HG03469 (cell line): ENCODE data around the gene SLC38A10.

Experiments used
- ATAC-seq: cut with Tn5 transposase; IDR thresholded peaks from one replicate; pipeline ENCODE4 v1.9.1; 2021; ENCODE audit warnings: mild to moderate bottlenecking, moderate library complexity, moderate number of reproducible peaks; ENCODE audit not compliant: unreplicated experiment

Gene SLC38A10

DNA sequence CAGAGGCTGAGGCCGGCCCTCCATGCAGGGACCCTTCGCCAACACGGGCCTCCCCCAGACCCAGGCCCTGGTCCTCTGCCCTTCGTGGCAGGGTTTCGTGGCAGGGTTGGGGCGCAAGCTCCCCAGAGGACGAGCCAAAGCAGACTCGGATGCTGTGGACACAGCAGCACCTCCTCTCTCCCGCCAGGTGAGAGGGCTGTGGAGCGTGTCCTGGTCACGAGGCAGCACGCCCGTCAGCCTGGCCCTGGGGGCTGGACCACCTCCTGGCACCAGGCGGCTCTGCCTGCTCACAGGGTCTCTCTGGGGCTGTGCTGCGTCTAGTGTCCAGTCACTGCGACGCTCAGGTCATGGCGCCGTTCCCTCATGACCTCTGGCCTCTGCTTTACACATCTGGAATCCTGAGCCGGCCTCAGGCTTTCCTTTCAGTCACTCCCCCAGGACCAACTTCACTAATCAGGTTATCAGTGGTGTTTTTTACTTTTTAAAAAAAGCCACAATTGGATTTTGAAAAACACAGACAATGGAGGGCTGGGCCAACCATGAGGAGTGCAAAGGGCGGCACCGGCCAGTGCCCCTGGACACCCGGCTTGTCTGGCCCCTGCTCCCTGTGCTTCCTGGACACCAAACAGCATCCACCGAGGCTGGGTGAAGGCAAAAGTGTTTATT lies 50.6 kb downstream of the SLC38A10 start:
- no peak for ATAC-seq

DNA sequence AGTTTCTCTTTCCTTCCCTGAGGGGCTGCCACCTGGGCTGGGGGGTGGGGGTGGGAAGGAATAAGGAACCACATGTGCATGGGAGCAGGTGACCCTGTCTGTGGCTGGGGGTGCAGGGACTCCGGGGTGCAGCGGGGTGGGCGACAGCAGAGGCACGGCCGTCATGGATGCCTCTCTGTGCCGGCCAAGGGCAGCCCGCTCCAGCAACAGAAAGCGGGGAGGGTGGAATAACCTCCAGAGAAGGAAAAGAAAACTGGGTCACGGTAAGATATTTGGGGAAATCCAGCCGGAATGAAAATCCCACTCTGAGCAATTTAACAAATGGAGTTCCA lies 51.8 kb downstream of the SLC38A10 start:
- ATAC-seq: no peak

DNA sequence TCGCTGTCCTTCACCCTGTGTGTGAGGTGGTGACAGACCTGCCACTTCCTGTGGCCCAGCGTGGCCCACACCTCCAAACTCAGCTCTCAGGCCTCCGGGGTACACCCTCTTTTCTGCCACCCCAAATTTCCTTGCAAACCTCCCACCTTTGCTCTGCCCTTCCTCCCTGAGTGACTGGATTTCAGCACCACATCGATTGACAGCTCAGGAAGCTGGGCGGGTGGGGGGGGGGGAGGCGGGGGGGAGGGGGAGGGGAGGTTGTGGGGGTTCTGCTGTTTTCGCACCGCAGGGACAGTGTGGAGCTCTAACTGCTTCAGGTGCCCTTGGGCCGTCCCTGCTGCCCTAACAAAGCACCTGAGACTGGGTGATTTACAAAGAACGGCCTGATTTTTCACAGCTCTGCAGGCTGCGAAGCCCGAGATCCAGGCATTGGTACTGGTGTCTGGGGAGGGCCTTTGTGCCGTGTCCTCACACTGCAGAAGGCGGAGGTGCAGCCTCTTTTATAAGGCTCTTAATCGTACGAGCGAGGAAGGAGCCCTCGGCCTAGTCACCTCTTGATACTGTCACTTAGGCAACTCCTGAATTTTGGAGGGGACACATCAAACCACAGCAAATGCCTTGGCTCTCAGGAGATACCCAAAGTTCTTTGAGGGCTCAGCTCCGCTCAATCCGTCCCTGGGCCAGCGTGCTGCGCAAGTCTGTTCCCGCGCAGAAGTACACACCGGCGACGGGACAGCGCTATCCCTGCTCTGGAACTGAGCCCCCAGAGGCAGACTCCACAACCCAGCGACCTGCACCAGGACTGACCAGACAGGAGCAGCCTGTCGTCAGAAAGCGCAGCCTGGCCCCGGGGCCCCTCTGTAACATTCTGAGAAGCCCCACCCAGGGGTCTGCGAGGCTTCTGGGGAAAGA lies 52.4 kb downstream of the SLC38A10 start:
- no peak for ATAC-seq

DNA sequence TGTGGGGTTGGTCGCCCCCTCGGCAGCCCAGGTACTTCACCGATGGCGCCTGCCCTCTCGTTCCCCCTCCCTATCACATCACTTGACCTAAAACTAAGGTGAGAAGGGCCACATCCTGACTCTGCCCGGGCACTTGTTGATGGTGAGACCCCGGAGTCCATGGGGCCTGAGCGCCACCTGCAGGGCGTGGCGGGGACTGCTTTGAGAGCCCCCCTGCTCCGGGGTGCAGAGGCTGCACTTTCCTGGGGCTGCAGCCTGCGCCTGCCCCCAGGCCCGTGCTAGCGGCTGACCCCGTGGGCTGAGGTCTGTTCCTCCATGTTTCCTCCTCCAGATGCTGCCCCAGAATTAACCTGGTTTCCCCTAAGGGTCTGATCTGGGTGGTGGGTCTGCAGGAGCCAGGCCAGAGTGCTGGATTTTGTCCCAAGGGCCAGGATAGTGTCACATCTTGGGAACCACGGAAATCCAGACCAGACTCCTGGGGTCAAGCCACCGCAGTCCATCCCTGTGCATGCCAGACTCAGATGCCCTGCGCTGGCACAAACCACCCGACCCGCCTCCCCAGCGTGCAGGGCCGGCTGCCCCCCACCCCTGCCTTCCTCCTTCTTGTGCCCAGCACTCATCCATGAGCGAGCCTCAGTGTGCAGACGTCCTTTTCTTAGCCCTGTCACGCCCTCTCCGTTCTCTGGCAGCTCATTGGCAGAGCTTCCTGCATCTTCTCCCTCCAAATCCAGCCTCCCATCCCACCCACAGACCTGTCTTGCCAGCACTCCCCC lies 53.3 kb downstream of the SLC38A10 start:
- ATAC-seq: no peak

DNA sequence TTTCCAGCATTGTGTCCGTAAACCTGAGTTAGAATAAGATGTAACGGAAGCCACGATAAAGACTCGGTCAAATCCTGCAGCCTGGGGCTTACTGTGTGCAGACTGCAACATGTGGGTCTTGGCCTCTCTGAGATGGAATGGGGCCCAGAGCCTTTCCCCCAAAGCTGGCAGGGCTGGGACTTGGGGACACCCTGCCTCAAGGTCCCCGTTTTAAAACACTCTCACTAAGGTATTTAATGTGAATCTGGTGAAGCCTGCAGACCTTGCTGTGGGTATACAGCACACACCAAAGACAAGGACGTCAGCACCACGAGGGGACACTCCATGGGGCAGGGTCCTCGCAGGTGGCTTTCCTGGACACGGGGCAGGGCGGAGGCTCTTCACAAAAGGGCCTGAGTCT lies 53.9 kb downstream of the SLC38A10 start:
- no peak for ATAC-seq

DNA sequence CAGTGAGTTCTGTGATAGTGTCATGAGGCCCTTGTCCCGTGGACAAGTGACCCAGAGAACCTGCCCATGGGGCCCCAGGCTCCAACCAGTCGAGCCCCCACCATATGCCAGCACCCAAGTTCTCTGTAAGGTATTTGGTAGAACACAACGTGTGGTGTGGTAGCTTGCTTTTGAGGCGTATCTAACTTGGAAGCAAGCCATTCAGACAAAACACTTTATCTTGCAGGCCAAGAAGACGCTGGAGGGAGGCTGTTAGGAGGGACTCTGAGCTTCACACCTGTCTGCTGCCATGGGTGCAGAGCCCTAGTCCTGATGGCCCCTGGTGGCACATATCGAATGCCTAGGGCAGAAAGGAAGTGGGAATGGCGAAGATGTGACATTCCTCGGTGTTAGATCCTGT lies 54.3 kb downstream of the SLC38A10 start:
- no peak for ATAC-seq

DNA sequence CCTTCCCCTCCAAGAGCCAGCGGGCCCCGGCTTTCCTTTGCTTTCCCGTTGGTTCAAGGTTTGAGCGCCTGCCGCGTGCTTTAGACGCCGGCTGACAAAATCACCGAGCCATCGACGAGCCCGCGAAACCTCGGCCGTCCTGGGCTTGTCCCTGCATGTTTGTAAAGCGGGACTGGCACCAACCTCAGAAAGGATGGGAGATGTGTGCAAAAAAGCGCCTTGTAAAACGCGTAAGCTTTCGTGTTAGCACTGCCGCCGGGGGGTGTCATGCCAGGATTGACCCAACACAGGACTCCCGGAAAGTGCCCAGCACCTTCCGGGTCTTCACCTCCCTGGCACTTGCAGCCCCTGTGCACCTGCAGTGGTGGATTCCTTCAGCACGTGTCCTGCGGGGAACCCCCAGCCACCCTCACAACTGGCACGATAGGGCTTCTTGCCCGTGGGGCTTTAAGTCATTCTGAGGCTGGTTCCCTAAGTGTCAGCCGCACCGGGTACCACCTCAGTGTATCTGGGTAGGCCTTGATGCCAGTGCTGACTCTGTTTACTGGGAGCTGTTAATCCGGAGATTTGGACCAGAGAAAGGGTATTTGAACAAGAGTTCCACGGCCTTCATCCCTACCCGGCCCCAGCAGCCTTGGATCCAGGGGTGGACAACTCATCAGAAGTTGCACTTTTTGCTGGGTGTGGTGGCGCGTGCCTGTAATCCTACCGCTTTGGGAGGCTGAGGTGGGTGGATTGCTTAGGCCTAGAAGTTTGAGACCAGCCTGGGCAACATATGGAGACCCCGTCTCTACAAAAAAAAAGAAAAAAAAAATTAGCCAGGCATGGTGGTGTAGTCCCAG lies 55.2 kb downstream of the SLC38A10 start:
- no peak for ATAC-seq

DNA sequence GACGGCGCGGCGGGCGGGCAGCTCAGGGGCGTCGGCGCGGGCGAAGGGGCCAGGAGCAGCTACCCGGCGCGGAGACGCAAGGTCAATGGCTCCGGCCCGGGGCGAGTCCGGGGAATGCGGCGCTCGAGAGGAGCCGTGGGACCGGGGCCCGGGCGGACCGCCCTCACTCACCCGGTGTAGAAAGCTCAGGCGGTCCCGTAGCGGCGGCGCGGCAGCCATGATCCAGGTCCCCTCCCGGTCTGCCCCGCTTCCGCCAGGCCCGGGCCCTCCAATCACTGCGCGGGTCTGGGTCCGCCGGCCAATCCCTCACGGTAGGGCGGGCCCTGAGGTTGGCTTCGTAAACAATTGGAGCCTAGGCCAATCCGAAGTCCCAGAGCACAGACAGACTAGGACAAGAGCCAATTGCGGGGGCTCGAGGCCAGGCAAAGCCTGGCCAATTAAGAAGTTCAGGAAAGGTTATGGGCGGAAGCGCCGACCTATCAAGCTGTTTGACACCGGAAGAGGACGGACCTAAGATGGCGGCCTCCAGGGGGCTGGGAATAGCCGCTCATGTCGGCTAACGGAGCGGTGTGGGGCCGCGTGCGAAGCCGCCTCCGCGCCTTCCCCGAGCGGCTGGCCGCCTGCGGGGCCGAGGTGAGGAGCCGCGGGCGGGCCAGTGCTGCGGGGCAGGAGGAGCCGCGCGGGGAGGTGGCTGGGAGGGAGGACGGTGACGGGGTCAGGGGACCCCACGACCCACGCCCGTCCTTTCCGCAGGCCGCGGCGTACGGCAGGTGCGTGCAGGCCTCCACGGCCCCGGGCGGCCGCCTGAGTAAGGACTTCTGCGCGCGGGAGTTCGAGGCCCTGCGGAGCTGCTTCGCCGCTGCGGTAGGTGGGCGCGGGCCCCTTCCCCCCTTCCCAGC lies 56.0 kb downstream of the SLC38A10 start, which contains the start of the genes NDUFAF8 and TEPSIN:
NDUFAF8 (plus strand) TSS at position 504 of the 899 bp plus-strand sequence; CDS start at position 550, 46 bp downstream.
TEPSIN (minus strand) TSS at position 241 of the 899 bp plus-strand sequence; CDS start at position 219, 22 bp downstream.
- ATAC-seq: peak; percentile 75

DNA sequence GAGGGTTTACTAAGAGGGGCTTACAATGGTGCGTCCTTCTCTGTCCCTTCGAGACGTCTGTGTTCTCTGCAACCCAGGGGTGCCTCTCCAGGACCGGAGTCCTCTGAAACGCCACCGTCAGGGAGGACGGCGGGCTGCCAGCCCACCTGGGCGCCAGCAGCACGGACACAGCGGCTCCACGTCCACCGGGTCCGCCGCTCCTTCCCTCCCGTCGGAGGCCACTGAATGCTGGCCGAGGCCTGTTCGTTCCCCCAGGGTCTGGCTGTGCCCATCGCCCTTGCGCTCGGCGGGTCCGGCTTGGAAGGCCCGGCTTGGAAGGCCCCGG lies 56.7 kb downstream of the SLC38A10 start:
- ATAC-seq: no peak

DNA sequence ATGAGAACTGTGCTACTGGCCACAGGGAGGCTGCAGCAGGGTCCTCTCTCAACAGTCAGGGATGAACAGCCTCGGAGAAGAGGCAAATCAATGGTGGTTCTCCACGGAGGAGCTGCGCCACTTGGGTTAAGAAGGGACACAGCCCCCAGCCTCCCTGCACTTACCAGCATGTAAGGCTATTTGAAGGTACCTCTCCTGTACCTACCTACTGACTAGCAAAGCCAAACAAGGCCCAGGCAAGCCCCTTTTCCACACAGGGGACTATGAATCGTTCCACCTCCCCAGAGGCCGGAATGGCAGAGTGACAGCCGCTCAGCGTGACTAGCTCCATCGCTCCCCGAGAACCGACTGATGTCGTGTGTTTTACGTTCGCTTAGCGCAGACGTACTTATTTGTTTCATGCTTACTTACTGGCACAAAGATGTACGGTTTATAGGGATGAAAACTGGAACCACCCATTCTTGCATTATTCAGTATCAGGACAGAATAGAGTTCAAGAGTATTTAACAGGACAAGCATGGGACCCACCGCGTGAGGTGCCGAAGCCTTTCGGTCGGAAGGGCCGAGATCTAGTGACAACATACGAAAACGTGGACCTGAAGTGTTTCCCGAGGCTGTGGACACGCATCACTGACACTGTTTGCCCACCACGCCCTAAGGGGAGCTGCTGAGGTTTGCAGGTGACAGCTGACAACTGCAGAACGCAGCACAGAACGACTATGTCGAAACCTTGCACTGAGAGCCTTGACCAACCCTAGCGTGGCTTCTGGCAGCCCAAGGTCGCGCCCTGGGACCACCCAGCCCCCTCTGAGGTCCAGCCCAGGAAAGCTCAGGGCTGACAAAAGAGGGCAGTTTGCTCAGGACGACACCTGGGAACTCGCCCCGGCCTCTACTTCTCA lies 57.3 kb downstream of the SLC38A10 start:
- ATAC-seq: no peak

DNA sequence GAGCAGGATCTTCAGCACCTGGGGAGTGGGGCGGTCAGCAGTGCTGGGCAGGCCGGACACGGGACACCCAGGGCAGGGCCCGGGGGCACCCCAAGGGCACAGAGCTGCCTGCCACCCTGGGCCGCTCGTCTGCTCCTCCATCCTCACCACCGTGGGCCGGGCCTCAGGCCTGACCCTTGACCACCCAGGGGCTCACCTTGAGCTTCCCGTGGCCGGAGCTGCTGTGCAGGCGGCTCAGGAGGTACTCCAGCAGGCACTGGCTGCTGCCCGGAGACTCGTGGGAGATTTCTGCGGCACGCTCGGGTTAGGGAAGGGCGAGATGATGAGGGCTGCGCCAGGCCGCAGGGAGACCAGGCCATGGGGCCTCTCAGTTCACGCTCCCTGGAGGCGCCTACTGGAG lies 58.3 kb downstream of the SLC38A10 start:
- ATAC-seq: no peak

DNA sequence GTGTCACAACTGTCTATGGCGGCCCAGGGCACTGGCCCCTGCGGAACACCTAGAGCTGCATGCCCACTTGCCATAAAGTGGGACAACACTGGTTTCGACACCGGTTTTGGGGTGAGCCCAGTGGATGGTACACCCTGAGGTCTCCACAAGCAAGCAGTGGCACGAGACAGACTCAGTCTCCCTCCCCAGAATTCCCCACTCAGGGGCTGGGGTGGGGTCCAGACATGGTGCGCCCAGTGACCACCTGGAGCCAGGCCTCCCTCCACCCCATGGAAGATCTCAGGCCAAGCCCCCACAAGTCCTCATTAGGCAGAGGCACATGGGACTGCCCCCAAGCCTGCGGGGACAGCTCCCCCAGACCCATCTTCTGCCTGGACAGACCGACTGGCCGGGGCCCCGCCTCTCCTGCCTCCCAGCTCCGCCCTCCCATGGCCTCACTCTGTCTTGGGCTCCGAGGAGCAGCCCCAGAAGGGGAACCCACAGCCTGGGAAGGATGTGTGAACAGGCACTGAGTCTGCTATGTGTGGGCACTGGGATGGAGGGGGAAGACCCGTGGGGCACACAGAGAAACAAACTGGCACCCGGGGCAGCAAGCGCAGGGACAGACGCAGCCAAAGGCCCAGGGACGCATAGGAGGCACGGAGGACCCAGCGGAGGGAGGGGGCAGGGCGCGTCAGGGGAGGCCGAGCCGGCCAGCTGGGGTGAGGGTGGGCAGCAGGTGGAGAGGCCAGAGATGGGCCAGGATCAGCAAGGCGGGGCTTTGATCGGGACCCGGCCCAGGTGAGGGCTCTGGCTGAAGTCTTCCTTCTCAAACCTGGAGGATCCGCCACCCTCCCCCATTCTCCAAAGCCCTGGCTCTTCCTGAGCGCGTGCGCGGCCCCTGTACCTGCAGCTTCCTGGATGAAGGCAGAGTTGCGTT lies 59.0 kb downstream of the SLC38A10 start:
- ATAC-seq: no peak

DNA sequence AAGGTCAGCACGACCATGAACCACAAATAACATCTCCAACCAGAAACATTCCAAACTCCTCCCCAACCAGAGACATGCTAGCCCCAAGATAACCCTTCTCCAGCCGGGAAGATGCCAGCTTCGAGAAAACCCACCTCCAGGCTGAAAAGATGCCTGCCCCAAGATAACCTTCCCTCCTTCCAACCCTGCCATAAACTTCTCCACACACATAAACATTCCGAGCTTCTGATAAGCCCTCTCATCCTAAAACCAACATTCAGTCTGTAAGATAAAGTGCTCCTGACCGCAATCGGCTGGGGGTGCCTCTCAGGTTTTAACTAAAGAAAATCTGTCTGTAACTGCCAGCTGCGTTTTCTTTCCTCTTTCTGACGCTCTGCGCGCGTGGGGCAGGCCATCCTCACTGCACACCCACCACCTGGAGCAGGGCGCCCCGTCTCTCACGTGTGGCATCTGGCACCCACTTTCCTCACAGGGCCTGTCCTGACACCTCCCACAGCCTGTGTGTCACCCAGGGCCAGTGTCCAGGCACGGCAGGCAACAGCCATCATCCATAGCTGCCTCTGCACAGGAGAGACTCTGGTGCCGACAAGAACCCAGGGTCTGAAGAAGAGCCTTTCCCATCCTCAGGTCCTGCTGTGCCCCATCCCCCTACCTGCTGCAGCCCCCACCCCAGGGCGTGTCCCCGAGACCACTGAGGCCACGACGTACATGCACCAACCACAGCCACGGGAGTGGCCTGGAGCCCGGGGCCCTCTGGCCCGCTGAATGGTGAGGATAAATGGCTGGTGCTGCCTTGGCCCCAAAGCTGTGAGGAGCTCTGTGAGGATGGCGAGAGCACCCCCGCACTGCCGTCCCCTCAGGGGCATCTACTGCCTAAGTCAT lies 59.9 kb downstream of the SLC38A10 start:
- no peak for ATAC-seq

DNA sequence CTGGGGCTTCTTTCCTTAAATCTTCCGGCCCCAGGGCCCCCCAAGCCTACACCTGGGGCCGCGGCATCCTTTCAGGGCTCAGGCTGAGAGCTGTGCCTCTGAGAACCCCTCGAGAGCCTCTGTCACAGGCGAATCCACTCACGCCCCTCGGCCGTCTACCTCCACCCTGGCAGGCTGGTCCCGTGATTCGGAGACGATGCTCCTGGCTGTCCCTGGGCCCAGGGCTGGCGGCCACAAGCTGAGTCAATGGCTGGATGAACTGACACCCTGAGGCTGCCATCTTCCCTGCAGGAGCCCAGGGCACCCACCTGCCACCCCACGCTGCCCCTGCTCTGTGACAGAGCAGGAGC lies 60.6 kb downstream of the SLC38A10 start:
- ATAC-seq: no peak

DNA sequence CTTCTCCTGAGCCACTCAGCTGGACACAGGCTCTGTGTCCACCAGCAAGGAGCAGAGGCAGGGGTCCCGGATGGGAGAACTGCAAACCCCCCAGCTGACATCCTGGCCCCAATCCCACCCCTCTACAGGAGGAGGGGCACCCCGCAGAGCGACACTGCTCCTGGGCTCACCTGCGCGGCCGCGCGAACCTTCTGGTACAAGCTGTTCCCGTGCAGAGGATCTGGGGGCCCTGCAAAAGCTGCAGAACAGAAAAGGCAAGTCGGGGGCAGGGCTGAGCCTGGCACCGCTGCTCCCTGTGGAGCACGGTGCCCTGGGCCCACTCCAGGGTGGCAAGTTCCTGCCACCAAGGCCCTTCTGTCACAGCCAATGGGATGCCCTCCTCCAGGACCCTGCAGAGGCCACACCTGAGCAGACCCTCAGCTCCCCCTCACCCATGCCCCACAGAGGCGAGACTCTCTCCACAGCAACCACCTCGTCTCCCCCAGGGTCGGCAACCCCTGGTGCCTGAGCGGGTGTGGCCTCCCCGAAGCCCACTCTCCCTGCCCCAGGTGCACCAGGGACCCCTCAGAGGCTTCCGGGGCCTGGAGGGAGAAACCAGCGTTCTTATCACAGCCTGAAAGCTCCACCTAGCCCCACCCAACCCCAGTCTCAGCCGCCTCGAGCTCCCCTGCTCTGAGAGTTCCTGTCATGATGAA lies 61.1 kb downstream of the SLC38A10 start:
- ATAC-seq: no peak

DNA sequence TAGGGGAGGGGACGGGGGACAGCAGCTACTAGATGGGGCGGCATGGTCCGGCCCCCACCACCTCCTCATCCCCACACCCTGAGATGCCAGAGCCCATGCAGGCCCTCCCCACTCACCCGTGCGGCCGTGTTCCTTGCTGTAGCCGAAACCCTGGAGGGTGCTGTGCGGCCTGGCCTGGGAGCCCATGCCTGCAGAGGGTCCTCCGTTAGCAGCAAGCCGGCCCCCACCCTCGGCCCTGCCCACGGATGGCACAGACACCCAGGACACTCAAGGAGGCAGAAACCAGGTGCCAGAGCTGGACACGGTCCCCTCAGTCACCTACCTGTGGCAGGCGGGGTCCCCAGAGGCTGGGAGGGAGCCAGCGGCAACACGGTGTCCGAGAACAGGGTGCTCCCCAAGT lies 61.8 kb downstream of the SLC38A10 start:
- no peak for ATAC-seq
